Endothelial cell of umbilical vein (primary cell): ENCODE data around the gene MDH2. TPM values are rescaled to one million over a fixed set of nuclear protein-coding genes. Genes with fewer than 3 reads are reported as not detected.
"Not testable (repeated sequence)": the region's sequence is repeated elsewhere in the genome, so short reads cannot be mapped to it uniquely, and the experiment has no call there.

Experiments used
- BruUV-seq: library from RNA; stranded (reverse); fragments of 400-500 nt; replicated peaks from 2 replicates; lab custom pipeline; 2021; lab: Mats Ljungman, UMichigan
- CTCF ChIA-PET: fragments of 300-600, 350-600 bp; sonication (Branson Sonifier 250); formaldehyde crosslinking; loops from one replicate; lab custom pipeline; 2021; ENCODE audit warnings: antibody characterized with exemption, inconsistent platforms; lab: Charles Lee
- POLR2A ChIA-PET: fragments of 300-600, 350-600 bp; sonication (Branson Sonifier 250); formaldehyde crosslinking; loops from one replicate; lab custom pipeline; 2021; ENCODE audit warnings: antibody characterized with exemption, inconsistent platforms; lab: Charles Lee
- DNase-seq: peaks from one replicate; pipeline ENCODE4 v3.0.0-alpha.2; 2011; ENCODE audit warnings: low read depth, low spot score
- FAIRE-seq: peaks from 2 replicates; lab custom pipeline; 2011; peaks lifted over from hg19 to GRCh38; lab: Jason Lieb, UNC
- H2AFZ ChIP-seq: 2 replicates; pipeline ENCODE4 v1.6.0; 2012; ENCODE audit warnings: low read depth, low read length, control low read depth, inconsistent platforms
- H3K27ac ChIP-seq: 2 replicates; pipeline ENCODE4 v1.5.1; 2011; ENCODE audit warnings: low read depth, mild to moderate bottlenecking, control low read depth, low read length, moderate library complexity; ENCODE audit not compliant: insufficient read depth
- H3K27me3 ChIP-seq, 2 experiments: 2 replicates each; pipeline versions ENCODE4 v1.6.0 to v1.6.1; 2011; ENCODE audit warnings: low read length in 2 of 2, mixed read lengths in 1 of 2; ENCODE audit not compliant: control insufficient read depth in 2 of 2, insufficient read depth in 2 of 2
- H3K36me3 ChIP-seq, 2 experiments: 2 replicates in 1 of 2; 3 replicates in 1 of 2; pipeline ENCODE4 v1.5.1; 2011; ENCODE audit warnings: low read length in 2 of 2, mild to moderate bottlenecking in 1 of 2, moderate library complexity in 1 of 2; ENCODE audit not compliant: control insufficient read depth in 2 of 2, insufficient read depth in 2 of 2; ENCODE audit errors: extremely low read depth in 1 of 2
- H3K4me1 ChIP-seq: 3 replicates; pipeline ENCODE4 v1.5.1; 2011; ENCODE audit warnings: mild to moderate bottlenecking, low read length; ENCODE audit not compliant: control insufficient read depth, insufficient read depth; ENCODE audit errors: extremely low read depth
- H3K4me2 ChIP-seq: 2 replicates; pipeline ENCODE4 v1.6.1; 2011; ENCODE audit warnings: low read length, control low read depth, mixed read lengths; ENCODE audit not compliant: insufficient read depth
- H3K4me3 ChIP-seq, 3 experiments: fragments of 200-600 bp in 1 of 3; sonication (generic), shearing (Covaris generic) in 1 of 3; replicated peaks in 1 of 3; 2 replicates each; pipeline ENCODE4 v1.5.1; 2011 to 2016; ENCODE audit warnings: control low read depth in 3 of 3, low read length in 3 of 3, mild to moderate bottlenecking in 2 of 3, inconsistent platforms in 1 of 3, low read depth in 1 of 3, moderate library complexity in 1 of 3; ENCODE audit not compliant: insufficient read depth in 1 of 3
- H3K79me2 ChIP-seq: 2 replicates; pipeline ENCODE4 v1.6.0; 2012; ENCODE audit warnings: low read length, inconsistent platforms; ENCODE audit not compliant: control insufficient read depth, insufficient read depth
- H3K9ac ChIP-seq: replicated peaks from 2 replicates; pipeline ENCODE3; 2011; ENCODE audit warnings: low read length, control low read depth; ENCODE audit not compliant: insufficient read depth; ENCODE audit errors: extremely low read depth
- H3K9me1 ChIP-seq: replicated peaks from 3 replicates; pipeline ENCODE4 v1.6.0; 2011; ENCODE audit warnings: mild to moderate bottlenecking, low read length; ENCODE audit not compliant: control insufficient read depth, insufficient read depth; ENCODE audit errors: extremely low read depth
- H3K9me3 ChIP-seq: replicated peaks from 2 replicates; pipeline ENCODE4 v1.5.1; 2012; ENCODE audit warnings: low read length, inconsistent platforms; ENCODE audit not compliant: control insufficient read depth, insufficient read depth
- H4K20me1 ChIP-seq: replicated peaks from 2 replicates; pipeline ENCODE3; 2011; ENCODE audit warnings: mild to moderate bottlenecking, low read length; ENCODE audit not compliant: control insufficient read depth, insufficient read depth; ENCODE audit errors: extremely low read depth
- FOS ChIP-seq: IDR thresholded peaks from 2 replicates; pipeline ENCODE4 v1.6.1; 2011; ENCODE audit warnings: mild to moderate bottlenecking, low read length, moderate library complexity, borderline replicate concordance; ENCODE audit not compliant: insufficient read depth
- JUN ChIP-seq: IDR thresholded peaks from 2 replicates; pipeline ENCODE4 v1.6.1; 2011; ENCODE audit warnings: borderline replicate concordance, low read depth; ENCODE audit not compliant: insufficient read length, insufficient read depth
- POLR2A ChIP-seq: IDR thresholded peaks from 2 replicates; pipeline ENCODE4 v1.6.1; 2012; ENCODE audit warnings: low read depth, mild to moderate bottlenecking, control low read depth, low read length
- dilution Hi-C: fragments of 300-500 bp; cut with MboI; formaldehyde crosslinking; loops from one replicate; pipeline ENCODE4 v1.15.0; 2019; ENCODE audit warnings: low sequenced_read_pairs; ENCODE audit not compliant: extremely low pct_ligation_motif_present
- intact Hi-C: fragments of 100-400 bp; cut with micrococcal nuclease; formaldehyde crosslinking; loops from one replicate; pipeline ENCODE4 v1.10.0; 2022
- polyA plus RNA-seq, 4 experiments: library from polyadenylated mRNA; depleted of rRNA in 3 of 4; stranded (reverse) in 3 of 4; unstranded in 1 of 4; fragments of >200 nt; gene quantifications; 2 replicates each; pipeline versions ENCODE4 v1.2.1 to v1.2.3, GENCODE V29; 2011 to 2012; ENCODE audit warnings: missing spikeins in 1 of 4
- total RNA-seq: library from RNA; stranded (reverse); gene quantifications from 2 replicates; pipeline ENCODE4 v1.2.3, GENCODE V29; 2021

MDH2 gene
- total and polyA plus RNA-seq, 2 donors (not counting 3 experiments of a cell fraction or from before 2014, with no cell fraction given), result 123 to 175 TPM

DNA sequence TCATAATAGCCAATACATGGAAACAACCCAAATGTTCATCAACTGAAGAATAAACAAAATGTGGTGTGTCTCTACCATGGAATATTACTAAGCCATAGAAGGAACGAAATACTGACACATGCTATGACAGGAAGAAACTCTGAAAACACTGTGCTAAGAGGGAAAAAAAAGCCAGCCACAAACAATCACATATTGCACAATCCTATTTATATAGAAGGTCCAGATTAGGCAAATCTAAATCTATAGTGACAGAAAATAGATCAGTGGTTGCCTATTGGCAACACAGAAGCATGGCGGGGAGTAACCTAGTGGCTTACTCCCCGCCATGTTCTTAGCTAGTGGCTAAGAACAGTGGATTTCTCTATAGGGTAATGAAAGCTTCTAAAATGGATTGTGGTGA lies 48.0 kb downstream of the MDH2 start:
- Histone ChIP-seq H3K4me3 (no peak overlapping the region), H4K20me1 (no peaks in the 10 kb centered on the region), H3K27ac (no peak overlapping the region), H3K9me3 (no peaks in the 10 kb centered on the region), H2AFZ (no peak overlapping the region), H3K9me1 (no peaks in the 10 kb centered on the region), H3K4me2 (no peak overlapping the region), H3K9ac (no peak overlapping the region), H3K27me3 (no peaks in the 10 kb centered on the region), H3K36me3 (no peaks in the 10 kb centered on the region), H3K4me1 (no peaks in the 10 kb centered on the region), H3K79me2 (no peaks in the 10 kb centered on the region)
- intact Hi-C loops, result no loop called here
- POLR2A ChIA-PET, result no interaction called here
- FAIRE-seq (no peak), DNase-seq (no peak)
- CTCF ChIA-PET, result no interaction called here
- dilution Hi-C loops, result no loop called here
- no peak for TF ChIP-seq POLR2A
- BruUV-seq, result no TSS peak

DNA sequence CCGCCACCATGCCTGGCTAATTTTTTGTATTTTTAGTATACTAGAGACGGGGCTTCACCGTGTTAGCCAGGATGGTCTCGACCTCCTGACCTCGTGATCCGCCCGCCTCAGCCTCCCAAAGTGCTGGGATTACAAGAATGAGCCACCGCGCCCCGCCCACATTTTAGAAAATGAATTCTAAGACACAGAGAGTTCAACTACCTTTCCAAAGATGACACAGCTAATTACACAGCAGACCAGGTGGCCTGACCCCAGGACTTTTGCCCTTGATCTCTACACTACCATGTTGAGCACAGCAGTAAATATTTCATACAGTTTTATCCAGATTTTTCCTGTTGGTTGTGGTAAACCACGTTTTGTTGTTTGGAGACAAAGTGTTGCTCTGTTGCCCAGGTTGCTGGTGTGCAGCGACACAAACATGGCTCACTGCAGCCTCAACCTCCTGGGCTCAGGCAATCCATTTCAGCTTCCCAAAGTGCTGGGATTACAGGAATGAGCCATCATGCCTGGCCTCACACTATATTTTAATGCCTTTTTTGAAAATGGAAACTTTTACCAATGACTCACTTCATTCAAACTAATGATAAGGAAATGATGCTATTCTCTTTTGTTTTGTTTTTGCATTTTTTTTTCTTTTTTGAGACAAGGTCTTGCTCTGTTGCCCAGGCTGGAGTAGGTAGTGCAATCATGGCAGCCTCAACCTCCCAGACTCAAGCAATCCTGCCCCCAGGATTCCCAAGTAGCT lies 54.0 kb downstream of the MDH2 start:
- H3K9ac ChIP-seq, POLR2A ChIA-PET, H4K20me1 ChIP-seq, H3K36me3 ChIP-seq, BruUV-seq, dilution Hi-C loops, H3K4me1 ChIP-seq, H3K9me3 ChIP-seq, H3K27me3 ChIP-seq, H3K4me3 ChIP-seq, H3K9me1 ChIP-seq, intact Hi-C loops, H3K79me2 ChIP-seq: not testable (repeated sequence)
- H3K4me2 ChIP-seq, result peak overlapping the region; percentile 23
- DNase-seq (peak; percentile 71), FAIRE-seq (peak; percentile 64)
- CTCF ChIA-PET, result interaction anchor here (1.0 kb wide), 2 partner anchors 14 to 17 kb away, joined by 3 read pairs; no protein-coding TSS in a partner anchor
- peak overlapping the region; percentile 68 for H3K27ac ChIP-seq
- H2AFZ ChIP-seq, result peak overlapping the region; percentile 65
- peak; percentile 72 for TF ChIP-seq FOS
- TF ChIP-seq JUN, result peak; percentile 69

DNA sequence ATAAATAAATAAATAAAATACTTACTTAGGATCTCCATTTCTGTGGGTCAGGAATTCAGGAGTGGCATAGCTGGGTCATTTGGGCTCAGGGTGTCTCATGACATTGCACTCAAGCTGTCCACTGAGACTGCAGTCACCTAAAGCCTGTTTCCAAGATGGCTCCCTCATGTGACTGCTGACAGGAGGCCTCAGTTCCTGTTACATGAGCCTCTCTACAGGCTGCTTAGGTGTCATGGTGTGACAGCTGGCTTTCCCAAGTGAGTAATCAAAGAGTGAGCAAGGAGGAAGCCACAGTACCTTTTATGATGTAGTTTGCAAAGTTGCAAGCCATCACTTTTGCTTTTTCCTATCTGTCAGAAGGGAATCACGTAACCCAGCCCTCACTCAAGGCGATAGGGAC lies 55.9 kb downstream of the MDH2 start:
- H3K9me3 ChIP-seq, H3K9me1 ChIP-seq, H3K27ac ChIP-seq, POLR2A ChIA-PET, H2AFZ ChIP-seq, H3K4me3 ChIP-seq, intact Hi-C loops, CTCF ChIA-PET, H3K27me3 ChIP-seq, H3K36me3 ChIP-seq, H3K4me1 ChIP-seq, DNase-seq, H3K4me2 ChIP-seq, H3K9ac ChIP-seq, BruUV-seq, FAIRE-seq, H3K79me2 ChIP-seq, H4K20me1 ChIP-seq, dilution Hi-C loops: not testable (repeated sequence)

DNA sequence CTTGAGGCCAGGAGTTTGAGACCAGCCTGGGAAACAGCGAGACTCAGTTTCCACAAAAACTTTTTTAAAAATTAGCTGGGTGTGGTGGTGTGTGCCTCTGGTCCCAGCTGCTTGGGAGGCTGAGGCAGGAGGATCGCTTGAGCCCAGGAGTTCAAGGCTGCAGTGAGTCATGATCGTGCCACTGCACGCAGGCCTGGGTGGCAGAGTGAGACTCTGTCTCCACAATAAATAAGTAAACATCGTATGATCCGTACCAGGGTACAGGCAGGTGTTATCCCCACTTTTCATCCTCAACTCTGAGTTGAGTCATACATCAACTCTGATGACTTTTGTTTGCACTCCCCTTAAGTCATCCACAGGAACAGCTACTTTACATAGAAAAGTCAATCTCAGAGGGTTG lies 58.2 kb downstream of the MDH2 start:
- dilution Hi-C loops, result not testable (repeated sequence)

More for the DNA sequence above, 58.2 kb downstream of the MDH2 start:
- H3K36me3 ChIP-seq, H3K4me1 ChIP-seq, H3K9ac ChIP-seq, H3K27ac ChIP-seq, H3K79me2 ChIP-seq, H3K9me3 ChIP-seq, H4K20me1 ChIP-seq, POLR2A ChIA-PET, H2AFZ ChIP-seq, BruUV-seq, H3K4me3 ChIP-seq, CTCF ChIA-PET, H3K4me2 ChIP-seq, intact Hi-C loops, H3K27me3 ChIP-seq, H3K9me1 ChIP-seq, DNase-seq, FAIRE-seq: not testable (repeated sequence)
